H54 (cell line): ENCODE data around the gene SEMG2.

ENCODE experiments used
- DNase-seq: peaks from one replicate; pipeline ENCODE4 v3.0.0; 2011; ENCODE audit warnings: low spot score, mixed read lengths; ENCODE audit not compliant: insufficient read length
- FAIRE-seq: peaks from 3 replicates; lab custom pipeline; 2011; peaks lifted over from hg19 to GRCh38; lab: Jason Lieb, UNC
- POLR2A ChIP-seq: IDR thresholded peaks from 2 replicates; pipeline ENCODE4 v1.6.1; 2011; ENCODE audit warnings: low read depth, mild to moderate bottlenecking, low read length

The SEMG2 gene, protein sequence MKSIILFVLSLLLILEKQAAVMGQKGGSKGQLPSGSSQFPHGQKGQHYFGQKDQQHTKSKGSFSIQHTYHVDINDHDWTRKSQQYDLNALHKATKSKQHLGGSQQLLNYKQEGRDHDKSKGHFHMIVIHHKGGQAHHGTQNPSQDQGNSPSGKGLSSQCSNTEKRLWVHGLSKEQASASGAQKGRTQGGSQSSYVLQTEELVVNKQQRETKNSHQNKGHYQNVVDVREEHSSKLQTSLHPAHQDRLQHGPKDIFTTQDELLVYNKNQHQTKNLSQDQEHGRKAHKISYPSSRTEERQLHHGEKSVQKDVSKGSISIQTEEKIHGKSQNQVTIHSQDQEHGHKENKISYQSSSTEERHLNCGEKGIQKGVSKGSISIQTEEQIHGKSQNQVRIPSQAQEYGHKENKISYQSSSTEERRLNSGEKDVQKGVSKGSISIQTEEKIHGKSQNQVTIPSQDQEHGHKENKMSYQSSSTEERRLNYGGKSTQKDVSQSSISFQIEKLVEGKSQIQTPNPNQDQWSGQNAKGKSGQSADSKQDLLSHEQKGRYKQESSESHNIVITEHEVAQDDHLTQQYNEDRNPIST

DNA sequence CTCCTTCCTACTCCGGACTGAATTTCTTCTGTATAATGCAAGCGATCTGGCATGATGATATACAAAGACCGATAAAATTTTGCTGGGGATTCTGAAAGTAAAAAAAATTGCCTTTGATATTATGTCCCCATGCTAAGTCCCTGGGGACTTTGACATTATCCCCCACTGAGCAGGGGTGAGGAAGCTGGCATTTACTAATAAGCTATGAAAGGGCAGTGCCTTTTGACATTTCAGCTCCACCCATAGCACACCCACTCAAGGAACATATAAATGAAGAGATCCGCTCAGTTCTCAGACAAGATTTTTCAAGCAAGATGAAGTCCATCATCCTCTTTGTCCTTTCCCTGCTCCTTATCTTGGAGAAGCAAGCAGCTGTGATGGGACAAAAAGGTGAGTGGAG lies at the start of gene SEMG2:
TSS of gene SEMG2 (plus strand) at position 298 of the 400 bp plus-strand sequence. CDS start at position 315, 17 bp downstream.
- no peak for TF ChIP-seq POLR2A
- no peak for FAIRE-seq
- DNase-seq: no peak

DNA sequence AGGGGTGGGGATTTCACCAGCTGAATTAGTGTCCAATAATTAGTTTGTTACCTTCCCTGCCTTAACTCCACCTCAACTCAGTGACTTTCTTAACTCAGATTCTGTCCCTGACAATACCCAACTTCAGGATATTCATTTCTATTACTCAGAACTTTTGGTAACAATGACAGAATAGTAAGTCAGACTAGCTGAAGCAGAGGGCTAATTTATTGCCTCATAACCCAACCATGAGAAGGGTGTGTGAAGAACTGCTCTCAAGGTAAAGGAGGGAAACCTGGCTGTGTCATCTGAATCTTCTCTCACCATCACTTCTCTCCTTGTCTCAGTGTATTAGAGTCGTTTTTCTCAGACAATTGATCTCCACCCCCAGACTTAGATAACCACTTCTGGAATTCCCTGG lies 47.7 kb upstream of the SEMG2 start:
- no peak for FAIRE-seq
- no peak for TF ChIP-seq POLR2A
- no peak for DNase-seq

DNA sequence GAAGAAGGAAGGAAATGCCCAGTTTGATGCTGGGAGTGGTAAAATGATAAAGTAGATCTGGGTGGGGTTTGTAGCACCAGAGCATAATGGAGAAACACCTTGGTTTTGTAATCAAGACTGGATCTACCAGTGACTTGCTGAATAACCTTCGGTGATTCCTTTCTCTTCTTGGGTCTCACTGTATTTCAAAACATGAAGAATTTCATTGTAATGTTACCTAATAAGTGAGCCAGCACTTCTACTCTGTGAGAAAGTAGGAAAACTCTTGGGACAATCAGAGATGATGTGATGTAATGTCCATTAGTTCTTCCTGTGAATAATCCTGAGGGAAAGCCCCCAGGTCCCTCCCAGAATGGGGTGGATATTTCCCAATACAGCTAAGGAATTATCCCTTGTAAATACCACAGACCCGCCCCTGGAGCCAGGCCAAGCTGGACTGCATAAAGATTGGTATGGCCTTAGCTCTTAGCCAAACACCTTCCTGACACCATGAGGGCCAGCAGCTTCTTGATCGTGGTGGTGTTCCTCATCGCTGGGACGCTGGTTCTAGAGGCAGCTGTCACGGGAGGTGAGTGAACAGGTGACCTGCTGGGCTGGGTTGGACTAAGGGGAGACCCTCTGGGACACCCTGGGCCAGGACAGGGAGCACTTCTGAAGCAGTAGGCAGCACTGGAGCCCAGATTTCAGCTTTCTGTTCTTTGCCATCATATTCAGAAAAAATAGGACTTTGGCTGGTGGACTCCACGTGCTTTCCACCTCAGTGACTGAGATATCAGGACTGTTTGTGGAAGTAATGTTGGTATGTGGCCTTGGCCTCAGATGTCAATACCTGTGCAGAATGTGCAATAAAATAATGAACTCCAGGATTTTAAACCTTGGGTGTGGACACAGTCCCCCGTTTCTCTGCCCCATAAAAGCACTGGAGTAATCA lies 46.5 kb upstream of the SEMG2 start, which contains the start of gene PI3:
TSS of gene PI3 (plus strand) at position 469 of the 931 bp plus-strand sequence. CDS start at position 490, 21 bp downstream.
- no peak for TF ChIP-seq POLR2A
- no peak for FAIRE-seq
- no peak for DNase-seq

DNA sequence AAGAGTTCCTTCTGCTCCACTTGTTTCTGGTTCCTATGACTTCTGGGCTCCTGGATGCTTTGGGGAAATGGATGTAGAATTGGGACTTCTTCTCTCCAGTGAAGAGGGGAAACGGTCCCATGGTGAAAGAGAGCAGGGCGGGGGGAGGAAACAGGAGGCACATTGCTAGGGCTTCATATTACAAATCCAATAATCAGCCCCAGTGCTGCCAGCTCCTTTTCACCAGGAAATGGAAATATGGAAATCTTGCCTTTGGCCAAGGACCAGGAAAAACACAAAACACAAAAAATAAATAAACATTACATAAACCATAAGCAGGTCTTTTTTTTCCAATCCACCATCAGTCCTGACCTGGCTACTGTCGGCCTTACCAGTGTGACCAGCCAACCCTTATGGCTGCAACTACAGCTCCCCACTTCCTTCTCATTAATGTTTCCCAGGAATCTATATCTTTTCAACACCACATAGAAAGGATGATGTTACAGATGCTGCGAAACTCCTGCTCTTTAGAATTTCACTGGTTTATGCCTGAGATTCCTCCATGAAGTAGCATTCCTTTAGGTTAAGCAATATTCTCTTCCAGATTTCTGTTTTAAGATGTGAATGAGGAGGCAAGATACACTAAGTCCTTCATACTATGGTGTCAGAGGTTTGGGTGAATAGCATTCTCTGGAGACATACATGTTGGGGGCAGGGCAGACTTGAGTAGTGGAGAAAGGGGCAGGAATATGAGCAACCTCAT lies 44.5 kb upstream of the SEMG2 start:
- DNase-seq (no peak), FAIRE-seq (no peak)

DNA sequence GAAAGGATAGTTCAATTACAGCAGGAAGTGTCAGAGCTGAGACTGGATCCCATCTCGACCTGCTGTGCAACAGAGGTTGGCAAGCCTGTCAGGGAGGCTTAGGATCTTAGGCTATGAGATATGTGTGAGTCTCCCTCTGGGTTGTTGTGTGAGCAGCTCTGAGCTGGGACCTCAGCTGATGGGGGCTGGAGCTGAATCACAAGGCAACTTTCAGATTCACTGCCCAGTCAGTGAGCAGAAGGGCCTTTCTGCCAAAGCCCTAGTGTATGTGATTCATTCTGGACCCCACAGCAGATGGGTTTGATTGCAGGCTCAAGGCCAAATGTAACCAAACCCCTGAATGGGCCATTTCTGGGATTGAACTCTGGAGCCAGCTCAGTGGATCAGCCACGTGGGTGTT lies 42.0 kb upstream of the SEMG2 start:
- DNase-seq: no peak
- no peak for TF ChIP-seq POLR2A
- FAIRE-seq: no peak

More for the DNA sequence above, 44.5 kb upstream of the SEMG2 start:
- TF ChIP-seq POLR2A: no peak

DNA sequence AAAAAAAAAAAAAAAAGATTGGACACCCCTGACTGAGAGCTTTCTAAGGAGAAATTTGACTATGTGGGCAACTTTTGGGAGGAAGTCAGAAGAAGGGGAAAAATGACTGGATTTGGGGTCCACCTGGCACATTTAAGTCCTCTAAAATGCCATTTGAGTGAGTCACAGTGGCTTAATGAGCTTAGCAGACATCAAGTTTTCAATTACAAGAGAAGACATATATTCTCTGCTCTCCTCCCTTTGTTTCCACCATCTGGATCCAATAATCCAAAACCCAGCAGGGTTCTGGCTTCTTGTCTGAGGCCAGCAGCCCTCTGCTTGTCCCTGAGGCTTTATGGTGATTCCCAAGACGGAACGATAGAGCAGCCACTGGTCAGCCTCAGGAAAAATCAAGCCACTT lies 39.5 kb upstream of the SEMG2 start:
- FAIRE-seq: no peak
- DNase-seq: no peak
- TF ChIP-seq POLR2A: no peak

DNA sequence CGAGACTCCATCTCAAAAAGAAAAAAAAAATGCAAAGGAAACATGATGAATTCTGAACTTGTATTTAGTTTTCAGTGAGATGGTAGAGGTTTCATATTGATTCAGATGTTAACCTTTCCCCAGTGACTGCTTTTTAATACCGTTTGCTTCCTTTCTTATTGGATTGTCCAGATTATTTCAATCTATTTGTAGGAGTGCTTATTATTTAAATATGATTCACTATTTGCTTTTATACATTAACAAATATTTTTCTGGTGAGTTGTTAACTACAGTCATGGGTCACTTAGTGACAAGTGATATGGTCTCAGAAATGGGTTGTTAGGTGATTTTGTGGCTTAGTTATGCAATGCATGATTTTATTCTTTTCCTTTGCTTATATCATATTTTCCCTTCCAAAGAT lies 38.1 kb upstream of the SEMG2 start:
- no peak for TF ChIP-seq POLR2A
- DNase-seq: no peak
- no peak for FAIRE-seq

DNA sequence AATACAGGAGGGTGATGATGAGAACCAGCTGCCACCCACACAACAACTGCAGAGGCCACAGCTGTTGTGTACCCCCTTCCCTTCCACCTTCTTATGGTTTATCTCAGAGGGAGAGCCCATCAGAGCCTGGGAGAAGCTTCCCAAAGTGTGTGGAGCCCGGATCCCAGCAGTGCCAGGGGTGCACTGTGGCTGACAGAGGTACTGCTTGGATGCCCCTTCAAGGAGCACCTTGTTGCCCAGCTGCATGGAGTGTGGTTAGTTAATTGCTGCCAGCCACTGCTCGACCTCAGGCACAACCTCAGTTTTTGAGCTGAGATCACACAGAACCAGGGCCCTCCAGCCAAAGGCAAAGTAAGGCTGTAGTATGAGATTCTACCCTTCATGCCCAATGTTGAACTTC lies 33.5 kb upstream of the SEMG2 start:
- DNase-seq: no peak
- FAIRE-seq: no peak
- TF ChIP-seq POLR2A: no peak

DNA sequence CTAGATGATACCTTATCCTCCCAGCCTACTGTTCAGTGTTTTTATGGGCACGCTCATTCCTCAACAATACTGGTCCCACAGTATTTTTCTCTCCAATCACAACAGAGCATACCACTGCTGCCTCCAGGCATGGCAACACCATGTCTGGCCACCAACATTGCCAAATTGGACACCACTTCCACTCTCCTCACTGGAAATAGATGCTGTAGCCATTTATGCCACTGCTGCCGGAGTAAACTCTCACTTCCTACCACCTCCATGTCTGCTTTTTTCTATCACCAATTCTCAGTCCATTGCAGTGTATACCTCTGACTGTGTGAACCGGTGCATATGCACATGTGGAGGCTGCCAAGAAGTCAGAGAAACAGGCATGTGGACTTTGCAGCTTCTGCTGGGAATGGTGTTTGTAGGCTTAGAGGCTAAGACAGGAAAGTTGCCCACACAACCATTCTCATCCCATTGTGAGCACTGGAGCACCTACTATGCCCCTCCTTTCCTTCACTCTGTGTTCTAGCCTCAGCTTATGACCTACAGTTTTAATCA lies 32.0 kb upstream of the SEMG2 start:
- DNase-seq (no peak), FAIRE-seq (no peak)
- no peak for TF ChIP-seq POLR2A

DNA sequence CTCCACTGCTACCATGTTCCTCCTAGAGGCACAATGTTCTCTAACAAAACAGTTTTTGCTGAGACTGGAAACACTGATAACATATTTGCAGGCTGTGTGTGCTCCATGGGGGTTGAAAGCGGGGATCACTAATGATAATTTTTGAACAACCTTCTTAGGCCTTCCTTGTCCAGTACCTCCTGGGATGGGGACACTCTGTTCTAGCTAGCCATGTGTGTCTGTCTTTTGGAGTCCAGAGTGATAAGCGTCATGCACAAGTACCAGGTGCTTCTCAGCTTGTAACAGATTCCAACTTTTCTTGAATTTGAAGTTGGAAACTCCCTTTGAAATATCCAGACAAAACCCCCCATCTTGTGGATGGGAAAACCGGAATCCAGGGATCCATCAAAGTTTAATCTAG lies 31.3 kb upstream of the SEMG2 start:
- FAIRE-seq: no peak
- DNase-seq: no peak
- TF ChIP-seq POLR2A: no peak

DNA sequence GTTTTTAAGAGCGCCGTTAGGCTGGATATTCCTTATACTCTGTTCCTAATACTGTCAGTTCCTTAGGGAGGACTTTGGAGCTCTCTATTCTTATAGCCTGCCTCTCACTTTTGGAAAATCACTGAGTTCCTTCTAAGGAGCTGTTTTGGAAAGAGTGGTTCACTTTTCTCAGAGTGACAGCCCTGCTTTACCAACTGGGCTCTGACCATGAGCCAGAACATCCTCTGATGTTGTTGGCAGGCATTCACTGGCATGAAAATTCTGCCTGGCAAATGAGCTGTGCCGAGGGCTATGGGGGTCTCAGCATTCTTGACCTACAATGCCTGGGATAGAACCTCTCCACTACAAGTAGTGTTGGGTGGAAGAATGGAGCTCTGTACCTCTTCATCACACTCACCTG lies 29.2 kb upstream of the SEMG2 start:
- DNase-seq: no peak
- no peak for TF ChIP-seq POLR2A
- no peak for FAIRE-seq

DNA sequence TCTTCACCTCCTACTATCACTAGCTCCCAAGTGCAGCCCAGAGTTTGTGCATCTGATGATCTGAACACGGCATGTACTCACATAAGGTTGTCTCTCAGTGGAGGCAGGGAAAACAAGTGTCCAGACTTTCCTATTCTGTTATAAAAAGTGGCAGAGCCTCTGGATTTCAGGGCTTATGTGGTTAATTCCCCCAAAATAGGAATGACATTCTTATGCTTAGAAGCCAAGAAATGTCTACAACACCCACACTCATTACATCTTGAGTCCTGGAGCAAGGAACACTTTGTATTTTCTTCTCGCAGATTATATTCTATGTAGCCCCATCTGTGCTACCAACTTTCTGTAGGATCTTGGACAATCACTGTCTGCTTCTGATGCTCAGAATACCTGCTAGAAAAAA lies 27.8 kb upstream of the SEMG2 start:
- DNase-seq: no peak
- TF ChIP-seq POLR2A: no peak
- no peak for FAIRE-seq

DNA sequence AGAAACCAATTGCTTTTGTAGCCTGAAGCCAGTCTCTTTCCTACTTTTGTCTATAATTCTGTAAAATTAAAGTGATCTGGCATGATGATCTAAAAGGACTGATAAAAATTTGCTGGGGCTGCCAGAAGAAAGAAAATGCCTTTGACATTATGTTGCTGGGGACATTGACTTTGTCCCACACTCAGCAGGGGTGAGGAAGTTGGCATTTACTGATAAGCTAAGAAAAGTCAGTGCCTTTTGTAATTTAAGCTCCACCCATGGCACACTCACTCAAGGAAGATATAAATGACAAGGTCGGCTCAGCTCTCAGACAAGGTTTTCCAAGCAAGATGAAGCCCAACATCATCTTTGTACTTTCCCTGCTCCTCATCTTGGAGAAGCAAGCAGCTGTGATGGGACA lies 14.4 kb upstream of the SEMG2 start, which contains the start of gene SEMG1:
TSS of gene SEMG1 (plus strand) at position 309 of the 400 bp plus-strand sequence. CDS start at position 330, 21 bp downstream.
- no peak for FAIRE-seq
- TF ChIP-seq POLR2A: no peak

More for the DNA sequence above, 14.4 kb upstream of the SEMG2 start, which contains the start of gene SEMG1:
- no peak for DNase-seq
